Osteoblast (primary cell): ENCODE results near the gene NGEF. TPM values are rescaled to one million over a fixed set of nuclear protein-coding genes. Genes with fewer than 3 reads are reported as not detected.

Experiments
- DNase-seq: peaks from one replicate; pipeline ENCODE4 v3.0.0; 2011; ENCODE audit warnings: low spot score, mixed read lengths; ENCODE audit not compliant: insufficient read length; ENCODE audit errors: missing footprints
- H2AFZ ChIP-seq: 2 replicates; pipeline ENCODE4 v1.6.0; 2011; ENCODE audit warnings: mild to moderate bottlenecking, low read length
- H3K27ac ChIP-seq: 2 replicates; pipeline ENCODE4 v1.5.1; 2011; ENCODE audit warnings: mild to moderate bottlenecking, low read depth, low read length, moderate library complexity
- H3K27me3 ChIP-seq: 2 replicates; pipeline ENCODE4 v1.6.0; 2012; ENCODE audit warnings: mild to moderate bottlenecking, control low read depth, inconsistent platforms, low read length, moderate library complexity; ENCODE audit not compliant: insufficient read depth
- H3K36me3 ChIP-seq: 2 replicates; pipeline ENCODE4 v1.5.1; 2011; ENCODE audit warnings: mild to moderate bottlenecking, low read length, control low read depth, moderate library complexity; ENCODE audit not compliant: insufficient read depth
- H3K4me1 ChIP-seq: 2 replicates; pipeline ENCODE4 v1.5.1; 2011; ENCODE audit warnings: mild to moderate bottlenecking, low read length, control low read depth, moderate library complexity; ENCODE audit not compliant: insufficient read depth
- H3K4me2 ChIP-seq: 2 replicates; pipeline ENCODE4 v1.6.0; 2011; ENCODE audit warnings: mild to moderate bottlenecking, low read length; ENCODE audit not compliant: insufficient read depth
- H3K4me3 ChIP-seq: fragments of 200-600 bp; sonication (generic); 3 replicates; pipeline ENCODE4 v1.5.1; 2012; ENCODE audit warnings: mild to moderate bottlenecking, low read length, inconsistent platforms; ENCODE audit not compliant: insufficient read depth
- H3K79me2 ChIP-seq: 2 replicates; pipeline ENCODE4 v1.6.0; 2012; ENCODE audit warnings: mild to moderate bottlenecking, low read length, control low read depth, inconsistent platforms; ENCODE audit not compliant: insufficient read depth
- H3K9me3 ChIP-seq: 2 replicates; pipeline ENCODE4 v1.5.1; 2011; ENCODE audit warnings: low read depth, low read length, control low read depth
- H4K20me1 ChIP-seq: 2 replicates; pipeline ENCODE4 v1.6.0; 2012; ENCODE audit warnings: mild to moderate bottlenecking, low read length, control low read depth; ENCODE audit not compliant: insufficient read depth
- total RNA-seq: library from RNA; depleted of rRNA; stranded (reverse); fragments of >200 nt; gene quantifications from 2 replicates; pipeline ENCODE4 v1.2.3, GENCODE V29; 2012
- TF ChIP-seq, protein P1 (sequence below): IDR thresholded peaks from 2 replicates; pipeline ENCODE4 v1.5.1; 2011; ENCODE audit warnings: mild to moderate bottlenecking, low read depth, low read length, moderate library complexity; ENCODE audit errors: extremely low read depth

The NGEF gene
- total RNA-seq, 1 donor, result not detected

DNA sequence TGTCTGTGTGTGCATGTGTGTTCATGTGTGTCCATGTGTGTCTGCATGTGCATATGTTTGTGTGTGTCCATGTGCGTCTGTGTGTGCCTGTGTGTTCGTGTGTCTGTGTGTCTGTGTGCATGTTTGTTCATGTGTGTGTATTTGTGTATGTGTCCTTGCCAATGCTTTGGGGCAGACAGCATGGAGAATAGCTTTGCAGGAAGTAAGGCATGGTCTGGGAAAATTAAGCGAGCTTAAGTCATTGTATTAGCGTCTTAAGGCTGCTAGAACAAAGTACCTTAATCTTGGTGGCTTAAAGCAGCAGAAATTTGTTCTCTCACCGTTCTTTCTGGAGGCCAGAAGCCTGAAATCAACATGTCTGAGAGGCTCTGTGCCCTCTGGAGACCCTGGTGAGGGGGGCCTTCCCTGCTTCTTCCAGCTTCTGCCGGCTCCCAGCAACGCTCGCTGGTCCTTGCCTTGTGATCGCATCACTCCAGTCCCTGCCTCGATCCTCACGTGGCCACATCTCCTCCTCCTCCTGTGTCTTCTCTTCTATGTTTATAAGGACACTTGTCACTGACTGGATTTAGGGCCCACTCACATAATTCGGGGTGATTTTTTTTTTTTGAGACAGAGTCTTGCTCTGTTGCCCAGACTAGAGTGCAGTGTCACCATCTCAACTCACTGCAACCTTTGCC lies 23.2 kb upstream of the NGEF start:
- no peaks in the 10 kb centered on the region for H4K20me1 ChIP-seq
- H2AFZ ChIP-seq, result no peak overlapping the region
- H3K27me3 ChIP-seq, result peaks cover 8% of the 10 kb centered on the region
- TF ChIP-seq, protein P1, sequence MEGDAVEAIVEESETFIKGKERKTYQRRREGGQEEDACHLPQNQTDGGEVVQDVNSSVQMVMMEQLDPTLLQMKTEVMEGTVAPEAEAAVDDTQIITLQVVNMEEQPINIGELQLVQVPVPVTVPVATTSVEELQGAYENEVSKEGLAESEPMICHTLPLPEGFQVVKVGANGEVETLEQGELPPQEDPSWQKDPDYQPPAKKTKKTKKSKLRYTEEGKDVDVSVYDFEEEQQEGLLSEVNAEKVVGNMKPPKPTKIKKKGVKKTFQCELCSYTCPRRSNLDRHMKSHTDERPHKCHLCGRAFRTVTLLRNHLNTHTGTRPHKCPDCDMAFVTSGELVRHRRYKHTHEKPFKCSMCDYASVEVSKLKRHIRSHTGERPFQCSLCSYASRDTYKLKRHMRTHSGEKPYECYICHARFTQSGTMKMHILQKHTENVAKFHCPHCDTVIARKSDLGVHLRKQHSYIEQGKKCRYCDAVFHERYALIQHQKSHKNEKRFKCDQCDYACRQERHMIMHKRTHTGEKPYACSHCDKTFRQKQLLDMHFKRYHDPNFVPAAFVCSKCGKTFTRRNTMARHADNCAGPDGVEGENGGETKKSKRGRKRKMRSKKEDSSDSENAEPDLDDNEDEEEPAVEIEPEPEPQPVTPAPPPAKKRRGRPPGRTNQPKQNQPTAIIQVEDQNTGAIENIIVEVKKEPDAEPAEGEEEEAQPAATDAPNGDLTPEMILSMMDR, result no peak
- H3K4me3 ChIP-seq, result no peak overlapping the region
- H3K79me2 ChIP-seq, result no peaks in the 10 kb centered on the region
- H3K4me1 ChIP-seq, result peaks cover 15% of the 10 kb centered on the region
- H3K27ac ChIP-seq, result no peak overlapping the region
- no peak overlapping the region for H3K4me2 ChIP-seq
- no peak for DNase-seq
- no peaks in the 10 kb centered on the region for H3K9me3 ChIP-seq
- no peaks in the 10 kb centered on the region for H3K36me3 ChIP-seq

DNA sequence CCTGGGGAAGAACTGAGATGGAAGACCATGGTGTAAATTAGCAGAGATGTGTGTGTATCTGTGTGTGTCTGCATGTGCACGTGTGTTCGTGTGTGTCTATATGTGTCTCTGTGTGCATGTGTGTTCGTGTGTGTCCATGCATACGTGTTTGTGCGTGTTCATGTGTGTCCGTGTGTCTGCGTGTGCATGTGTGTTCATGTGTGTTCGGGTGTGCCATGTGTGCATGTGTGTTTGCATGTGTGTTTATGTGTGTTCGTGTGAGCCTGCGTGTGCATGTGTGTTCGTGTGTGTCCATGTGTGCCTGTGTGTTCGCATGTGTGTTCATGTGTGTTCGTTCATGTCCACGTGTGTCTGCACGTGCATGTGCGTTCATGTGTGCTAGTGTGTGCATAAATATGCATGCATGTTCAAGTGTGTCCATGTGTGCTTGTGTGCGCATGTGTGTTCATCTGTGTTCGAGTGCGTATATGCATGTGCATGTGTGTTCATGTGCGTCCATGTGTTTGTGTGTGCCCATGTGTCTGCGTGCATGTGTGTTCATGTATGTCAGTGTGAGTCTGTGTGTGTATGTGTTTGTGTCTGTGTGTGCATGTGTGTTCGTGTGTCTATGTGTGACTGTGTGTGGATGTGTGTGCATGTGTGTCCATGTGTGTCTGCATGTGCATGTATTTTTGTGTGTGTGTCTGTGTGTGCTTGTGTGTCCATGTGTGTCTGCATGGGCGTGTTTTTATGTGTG lies 22.5 kb upstream of the NGEF start:
- no peak for DNase-seq
- Histone ChIP-seq H3K27me3 (peaks cover 8% of the 10 kb centered on the region), H3K4me2 (no peak overlapping the region), H3K4me1 (peaks cover 15% of the 10 kb centered on the region), H3K4me3 (no peak overlapping the region), H4K20me1 (no peaks in the 10 kb centered on the region), H2AFZ (no peak overlapping the region), H3K27ac (no peak overlapping the region), H3K9me3 (no peaks in the 10 kb centered on the region), H3K36me3 (no peaks in the 10 kb centered on the region), H3K79me2 (no peaks in the 10 kb centered on the region)
- TF ChIP-seq, protein P1, result no peak

DNA sequence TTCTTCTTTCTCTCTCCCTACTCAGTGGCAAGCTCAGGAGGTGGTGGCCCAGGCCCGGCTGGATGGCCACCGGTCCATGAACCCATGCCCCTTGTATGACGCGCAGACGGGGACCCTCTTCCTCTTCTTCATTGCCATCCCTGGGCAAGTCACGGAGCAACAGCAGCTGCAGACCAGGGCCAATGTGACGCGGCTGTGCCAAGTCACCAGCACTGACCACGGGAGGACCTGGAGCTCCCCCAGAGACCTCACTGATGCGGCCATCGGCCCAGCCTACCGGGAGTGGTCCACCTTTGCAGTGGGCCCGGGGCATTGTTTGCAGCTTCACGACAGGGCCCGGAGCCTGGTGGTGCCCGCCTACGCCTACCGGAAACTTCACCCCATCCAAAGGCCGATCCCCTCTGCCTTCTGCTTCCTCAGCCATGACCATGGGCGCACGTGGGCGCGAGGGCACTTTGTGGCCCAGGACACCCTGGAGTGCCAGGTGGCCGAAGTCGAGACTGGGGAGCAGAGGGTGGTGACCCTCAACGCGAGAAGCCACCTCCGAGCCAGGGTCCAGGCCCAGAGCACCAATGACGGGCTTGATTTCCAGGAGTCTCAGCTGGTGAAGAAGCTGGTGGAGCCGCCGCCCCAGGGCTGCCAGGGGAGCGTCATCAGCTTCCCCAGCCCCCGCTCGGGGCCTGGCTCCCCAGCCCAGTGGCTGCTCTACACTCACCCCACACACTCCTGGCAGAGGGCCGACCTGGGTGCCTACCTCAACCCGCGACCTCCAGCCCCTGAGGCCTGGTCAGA lies 21.2 kb upstream of the NGEF start:
- H3K27ac ChIP-seq, result no peak overlapping the region
- DNase-seq, result no peak
- H3K36me3 ChIP-seq, result no peaks in the 10 kb centered on the region
- H3K4me2 ChIP-seq, result no peak overlapping the region
- H3K4me1 ChIP-seq, result peaks cover 18% of the 10 kb centered on the region
- peaks cover under 1% of the 10 kb centered on the region for H3K27me3 ChIP-seq
- no peak overlapping the region for H3K4me3 ChIP-seq
- H3K9me3 ChIP-seq, result no peaks in the 10 kb centered on the region
- H4K20me1 ChIP-seq, result no peaks in the 10 kb centered on the region
- TF ChIP-seq, protein P1, result no peak
- no peak overlapping the region for H2AFZ ChIP-seq
- no peaks in the 10 kb centered on the region for H3K79me2 ChIP-seq

DNA sequence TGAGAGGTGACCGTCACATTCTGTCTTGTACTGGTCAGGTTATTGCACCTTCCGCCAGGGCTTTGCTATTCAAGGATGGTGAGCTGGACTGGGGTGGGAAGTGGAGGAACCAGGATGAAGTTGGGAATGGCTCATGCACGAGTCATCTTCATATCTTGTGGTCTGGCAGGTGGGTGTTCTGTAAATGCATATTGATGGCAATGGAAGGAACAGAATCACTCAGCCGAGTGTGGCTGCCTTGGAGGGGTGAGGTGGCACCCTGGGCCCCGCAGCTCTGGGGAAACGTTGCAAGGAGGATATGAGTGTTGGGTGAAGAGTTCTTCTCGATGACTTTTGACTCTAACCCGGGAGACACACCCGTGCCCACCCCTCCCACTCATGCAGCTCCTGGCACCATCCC lies 20.6 kb upstream of the NGEF start:
- peak; percentile 86 for DNase-seq

More for the DNA sequence above, 20.6 kb upstream of the NGEF start:
- no peaks in the 10 kb centered on the region for H3K27me3 ChIP-seq
- H3K9me3 ChIP-seq, result no peaks in the 10 kb centered on the region
- no peak overlapping the region for H3K4me3 ChIP-seq
- H3K4me2 ChIP-seq, result no peak overlapping the region
- H2AFZ ChIP-seq, result no peak overlapping the region
- no peaks in the 10 kb centered on the region for H3K79me2 ChIP-seq
- TF ChIP-seq, protein P1, result no peak
- H4K20me1 ChIP-seq, result no peaks in the 10 kb centered on the region
- peaks cover 19% of the 10 kb centered on the region for H3K4me1 ChIP-seq
- no peaks in the 10 kb centered on the region for H3K36me3 ChIP-seq
- H3K27ac ChIP-seq, result no peak overlapping the region
